ENCODE measurements around the gene PHACTR1.

- no peak for TF ChIP-seq CTCF (IDR thresholded peaks at IDR 0.05; ENCODE audit: low read depth, low read length)
- no peak for TF ChIP-seq EZH2phosphoT487 (IDR thresholded peaks at IDR 0.05; ENCODE audit: low read depth)
These were observed 110.0 kb downstream of the PHACTR1 start for GRCh38 chr6:12826584-12826983.

Measured in OCI-LY3 (cell line).